NCI-H1105 (cell line): ENCODE data around the gene DDX60.
"Not testable (repeated sequence)": the region's sequence is repeated elsewhere in the genome, so short reads cannot be mapped to it uniquely, and the experiment has no call there.

Experiments used
- DNase-seq: peaks from one replicate; lab custom pipeline; 2025; lab: John Stamatoyannopoulos, UW

The DDX60 gene

GRCh38 chr4:168318266-168318895 lies at the start of gene DDX60:
TSS of gene DDX60 (minus strand) at chr4:168318752. CDS start at chr4:168311259, 7,493 bp downstream.
- peak; percentile 22 for DNase-seq

DNA sequence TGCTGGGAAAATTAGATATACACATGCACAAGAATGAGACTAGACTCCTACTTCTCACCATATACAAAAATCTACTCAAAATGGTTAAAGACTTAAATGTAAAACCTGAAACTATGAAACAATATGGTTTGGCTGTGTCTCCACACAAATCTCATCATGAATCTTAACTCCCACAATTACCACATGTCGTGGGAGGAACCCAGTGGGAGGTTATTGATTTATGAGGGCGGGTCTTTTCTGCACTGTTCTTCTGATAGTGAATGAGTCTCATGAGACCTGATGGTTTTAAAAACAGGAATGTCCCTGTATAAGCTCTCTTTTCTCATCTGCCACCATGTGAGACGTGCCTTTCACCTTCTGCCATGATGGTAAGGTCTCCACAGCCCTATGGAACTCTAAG lies 48.5 kb upstream of the DDX60 start:
- DNase-seq, result no peak

- DNase-seq, result no peak
Observed at GRCh38 chr4:168362025-168362401, 43.5 kb upstream of the DDX60 start.

GRCh38 chr4:168361365-168362024 lies 42.9 kb upstream of the DDX60 start:
- no peak for DNase-seq

DNA sequence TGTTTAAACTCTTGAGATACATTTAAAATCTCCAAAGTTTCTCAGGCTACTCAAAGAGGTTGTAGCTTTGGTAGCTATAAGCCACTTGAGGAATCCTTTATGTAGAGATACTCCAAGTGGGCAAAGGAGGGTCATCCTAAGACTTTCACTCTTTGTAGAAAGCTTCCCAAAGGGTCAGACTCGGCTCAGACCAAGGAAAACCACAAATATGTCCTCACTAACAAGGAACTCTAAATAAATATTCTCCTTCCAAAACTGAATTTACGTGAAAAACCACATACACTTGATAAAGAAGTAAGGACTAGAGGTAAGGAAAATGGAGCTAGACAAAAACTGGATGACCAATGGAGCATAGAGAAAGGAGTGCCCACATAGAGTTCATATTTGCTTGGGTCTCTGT lies 41.7 kb upstream of the DDX60 start:
- no peak for DNase-seq

GRCh38 chr4:168357941-168358340 lies 39.4 kb upstream of the DDX60 start:
- no peak for DNase-seq

GRCh38 chr4:168353746-168354145 lies 35.2 kb upstream of the DDX60 start:
- DNase-seq, result no peak

GRCh38 chr4:168337550-168337940 lies 19.0 kb upstream of the DDX60 start:
- DNase-seq, result no peak

DNA sequence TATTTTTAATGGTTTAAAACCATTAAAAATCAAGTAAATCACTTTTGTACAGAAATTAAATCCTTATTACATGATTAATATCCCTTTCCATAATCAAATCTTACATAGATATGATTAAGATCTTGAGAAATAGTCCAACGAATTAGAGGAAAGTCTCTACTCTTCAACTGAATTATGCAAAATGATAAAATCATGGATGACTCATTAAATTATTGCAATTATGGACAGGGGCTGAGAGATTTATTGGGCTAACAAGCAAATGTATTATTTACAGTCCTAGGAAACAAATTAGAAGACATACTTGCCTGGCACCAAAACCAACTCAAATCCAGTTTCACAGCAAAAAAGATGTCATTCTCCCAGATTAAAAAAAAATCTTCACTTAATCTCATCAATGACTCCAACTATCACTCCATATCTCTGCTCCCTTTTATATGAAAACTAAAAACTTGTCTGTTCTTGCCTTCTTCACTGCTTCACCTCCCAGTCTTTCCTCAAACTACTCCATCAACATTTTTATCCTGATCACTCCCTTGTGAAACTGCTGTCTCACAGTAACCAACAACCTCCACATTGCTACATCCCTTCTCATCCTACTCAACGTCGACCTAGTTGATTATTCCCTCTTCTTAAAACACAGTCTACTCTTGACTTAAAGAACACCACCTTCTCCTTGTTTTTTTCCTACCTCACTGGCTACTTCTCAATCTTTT lies 18.4 kb upstream of the DDX60 start:
- no peak for DNase-seq

- DNase-seq, result no peak
Observed at GRCh38 chr4:168335621-168336020, 17.1 kb upstream of the DDX60 start.

GRCh38 chr4:168334053-168334452 lies 15.5 kb upstream of the DDX60 start:
- DNase-seq, result no peak

GRCh38 chr4:168330575-168330974 lies 12.0 kb upstream of the DDX60 start:
- not testable (repeated sequence) for DNase-seq

GRCh38 chr4:168325591-168325990 lies 7.0 kb upstream of the DDX60 start:
- DNase-seq, result no peak

DNA sequence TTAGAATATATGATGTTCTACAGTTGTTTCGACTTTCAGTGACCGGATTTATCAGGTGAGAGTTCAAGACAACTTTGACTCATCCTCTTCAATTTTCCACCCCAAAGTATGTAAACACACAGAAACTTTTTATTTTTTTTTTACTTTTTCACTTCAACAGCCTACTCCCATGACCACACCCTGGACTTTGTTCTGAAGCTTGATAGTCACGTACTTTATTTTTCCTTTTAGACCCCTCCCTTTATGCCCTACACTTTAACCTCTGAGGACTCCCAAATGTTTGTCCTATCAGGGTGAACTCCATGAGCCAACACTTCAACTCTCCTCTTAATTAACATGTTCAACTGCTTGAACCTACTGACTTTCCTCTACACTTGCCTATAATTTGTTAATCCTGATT lies 2.5 kb upstream of the DDX60 start:
- no peak for DNase-seq

DNA sequence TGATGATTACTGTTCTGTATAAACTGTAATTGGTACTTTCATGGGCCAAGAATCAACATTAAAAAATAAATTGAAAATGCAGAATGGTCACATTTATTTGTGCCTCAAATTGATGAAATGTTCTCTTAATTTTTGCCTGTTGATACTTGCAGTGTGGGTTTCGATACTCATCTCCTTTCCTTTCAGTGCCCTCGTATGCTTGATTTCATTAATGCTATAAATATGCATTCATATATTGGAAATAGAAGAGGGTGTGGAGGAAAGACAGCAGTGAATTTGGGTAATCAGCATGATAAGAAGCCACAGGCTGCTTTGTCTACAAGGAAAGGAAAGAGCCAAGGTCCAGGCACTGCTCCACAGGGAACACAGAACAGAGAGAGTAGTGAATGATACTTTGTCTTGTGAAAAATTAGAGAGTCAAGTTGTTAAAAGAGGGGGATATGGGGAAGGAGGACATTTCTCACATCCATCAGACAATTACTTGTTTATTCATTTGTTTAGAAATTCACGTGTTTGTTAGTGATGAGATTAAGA lies 1.0 kb upstream of the DDX60 start:
- no peak for DNase-seq

- no peak for DNase-seq
Observed at GRCh38 chr4:168317621-168318020, 931 bp downstream of the DDX60 start.

DNA sequence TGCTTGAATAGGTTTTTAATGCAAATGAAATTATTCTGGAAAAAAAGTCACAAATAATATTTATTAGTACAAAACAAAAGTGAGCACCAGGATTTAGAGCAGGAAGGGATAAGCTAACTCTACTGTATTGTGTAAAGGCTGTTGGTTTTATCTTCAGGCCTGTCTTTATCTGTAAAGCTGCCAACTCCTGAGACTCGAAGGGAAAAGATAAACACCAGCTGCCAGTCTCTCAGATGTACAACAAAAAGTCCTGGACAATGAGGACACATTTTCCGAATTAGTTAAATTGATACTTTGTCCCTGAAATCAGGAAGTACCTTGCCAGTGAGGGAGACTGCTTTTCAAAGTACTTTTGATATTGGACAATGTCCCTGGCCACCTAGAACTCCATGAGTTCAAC lies 8.8 kb downstream of the DDX60 start:
- DNase-seq, result peak; percentile 14

DNA sequence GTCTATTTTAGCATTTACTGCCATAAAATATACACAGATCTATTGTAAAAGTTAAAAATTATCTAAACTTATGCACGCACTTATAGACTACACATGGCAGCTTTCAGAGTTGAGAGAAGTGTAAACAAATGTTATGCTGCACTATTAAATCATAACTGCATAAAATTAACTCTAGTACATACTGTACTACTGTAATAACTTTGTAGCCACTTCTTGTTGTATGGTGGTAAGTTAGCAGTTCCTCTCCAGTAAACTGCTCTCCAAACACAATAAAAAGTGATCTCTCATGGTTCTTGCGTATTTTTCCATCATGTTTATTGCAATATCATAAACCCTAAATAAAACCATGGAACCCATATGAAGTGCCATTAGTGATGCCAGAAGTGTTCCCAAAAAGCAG lies 9.6 kb downstream of the DDX60 start:
- no peak for DNase-seq

- no peak for DNase-seq
Observed at GRCh38 chr4:168306476-168306875, 12.1 kb downstream of the DDX60 start.

GRCh38 chr4:168304744-168305459 lies 13.7 kb downstream of the DDX60 start:
- peak; percentile 2 for DNase-seq

GRCh38 chr4:168303430-168303829 lies 15.1 kb downstream of the DDX60 start:
- DNase-seq, result not testable (repeated sequence)

DNA sequence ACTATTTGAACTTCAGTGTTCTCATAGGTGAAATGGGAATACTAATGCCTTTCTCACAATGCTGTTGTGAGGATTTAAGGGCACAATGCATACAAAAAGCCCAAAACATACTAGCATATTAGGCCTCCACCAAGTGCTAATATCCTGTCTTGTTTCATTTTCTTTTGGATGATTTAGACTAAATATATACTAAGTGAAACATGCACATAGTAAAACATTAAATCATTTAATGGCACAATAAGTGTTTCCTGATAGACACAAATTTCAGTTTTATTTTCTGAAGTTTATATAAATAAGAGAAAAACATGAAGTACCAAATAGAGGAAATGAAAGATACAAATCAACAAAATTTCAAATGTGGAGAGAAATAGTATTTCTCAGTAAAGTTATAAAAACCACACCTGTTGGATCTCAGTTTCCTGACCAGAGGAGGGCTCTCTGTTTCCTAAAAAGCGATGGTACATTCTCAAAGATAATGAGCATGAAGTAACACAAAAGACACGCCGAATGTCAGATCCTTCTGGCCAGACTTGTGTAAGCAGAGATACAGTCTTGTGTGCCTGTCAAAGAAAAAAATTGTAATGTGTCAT lies 25.1 kb downstream of the DDX60 start:
- DNase-seq, result no peak
